Sigmoid colon (tissue), 7 donors: ENCODE results near the gene TSPAN1. TPM values are rescaled to one million over a fixed set of nuclear protein-coding genes. Genes with fewer than 3 reads are reported as not detected.
A peak's percentile ranks its signal among the peaks of the same experiment; 100 is the strongest.

Experiments used
- DNase-seq: peaks from one replicate; pipeline ENCODE4 v3.0.0-alpha.2; 2019
- H3K27ac ChIP-seq, 4 donors: fragments of 200-600 bp; sonication (generic); one replicate each; pipeline ENCODE4 v1.5.1; 2016 to 2019; ENCODE audit warnings: mild to moderate bottlenecking in 1 of 4
- H3K27me3 ChIP-seq, 3 donors: fragments of 200-600 bp; sonication (generic); one replicate each; pipeline ENCODE4 v1.5.1; 2019; ENCODE audit warnings: mild to moderate bottlenecking in 1 of 3
- H3K36me3 ChIP-seq, 4 donors: fragments of 200-600 bp; sonication (generic); one replicate each; pipeline ENCODE4 v1.5.1; 2016 to 2019
- H3K4me1 ChIP-seq, 4 donors: fragments of 200-600 bp; sonication (generic); one replicate each; pipeline ENCODE4 v1.5.1; 2017 to 2019
- H3K4me3 ChIP-seq, 4 donors: fragments of 200-600 bp; sonication (generic); one replicate each; pipeline ENCODE4 v1.5.1; 2017 to 2019; ENCODE audit warnings: mild to moderate bottlenecking in 2 of 4, moderate library complexity in 1 of 4
- H3K9me3 ChIP-seq, 4 donors: fragments of 200-600 bp in 3 of 4; sonication (generic) in 3 of 4; one replicate each; pipeline versions ENCODE4 v1.5.1 to v1.6.1; 2013 to 2019
- EP300 ChIP-seq, 4 donors: sonication (generic); formaldehyde crosslinking; IDR thresholded peaks; one replicate each; pipeline ENCODE4 v1.6.1; 2017; ENCODE audit warnings: antibody characterized with exemption in 4 of 4
- POLR2A ChIP-seq, 2 donors: fragments of 450-650 bp; IDR thresholded peaks; one replicate each; pipeline ENCODE4 v1.6.1; 2016; ENCODE audit warnings: antibody characterized with exemption in 2 of 2, mild to moderate bottlenecking in 2 of 2, moderate library complexity in 2 of 2
- POLR2AphosphoS5 ChIP-seq, 4 donors: sonication (generic); formaldehyde crosslinking; IDR thresholded peaks; one replicate each; pipeline ENCODE4 v1.6.1; 2017; ENCODE audit warnings: antibody characterized with exemption in 4 of 4
- WGBS, 2 donors: extraction: QIAGEN DNeasy Blood & Tissue Kit; methylation state at CpG; one replicate each; pipeline ENCODE4 v1.1.7; 2013; 5-methylcytosine and 5-hydroxymethylcytosine counted together
- intact Hi-C: fragments of 100-400 bp; cut with DNase I; formaldehyde crosslinking; loops from one replicate; pipeline ENCODE4 v1.15.1; 2023
- polyA plus RNA-seq, 3 donors: library from polyadenylated mRNA; stranded (reverse); fragments of 200-250 nt; gene quantifications; one replicate each; pipeline ENCODE4 v1.2.3, GENCODE V29; 2013
- total RNA-seq, 4 donors: library from RNA; depleted of rRNA; stranded (reverse); fragments of >200 nt; gene quantifications; one replicate each; pipeline ENCODE4 v1.1.0, GENCODE V29; 2016
- TF ChIP-seq, protein P1 (sequence below), 4 experiments: fragments of 450-650 bp in 3 of 4; fragments of 200-600 bp in 1 of 4; IDR thresholded peaks; one replicate each; pipeline ENCODE4 v1.5.1; 2016 to 2019; ENCODE audit warnings: antibody characterized with exemption in 4 of 4, mild to moderate bottlenecking in 3 of 4, moderate library complexity in 2 of 4
- donor health status: healthy with polysubstance abuse.
- donor health status: Bipolar disorder and iron deficiency.
- donor health status: healthy.

Gene TSPAN1
- total and polyA plus RNA-seq, 7 donors: 0.95 to 1,233 (median 8.9) TPM

DNA sequence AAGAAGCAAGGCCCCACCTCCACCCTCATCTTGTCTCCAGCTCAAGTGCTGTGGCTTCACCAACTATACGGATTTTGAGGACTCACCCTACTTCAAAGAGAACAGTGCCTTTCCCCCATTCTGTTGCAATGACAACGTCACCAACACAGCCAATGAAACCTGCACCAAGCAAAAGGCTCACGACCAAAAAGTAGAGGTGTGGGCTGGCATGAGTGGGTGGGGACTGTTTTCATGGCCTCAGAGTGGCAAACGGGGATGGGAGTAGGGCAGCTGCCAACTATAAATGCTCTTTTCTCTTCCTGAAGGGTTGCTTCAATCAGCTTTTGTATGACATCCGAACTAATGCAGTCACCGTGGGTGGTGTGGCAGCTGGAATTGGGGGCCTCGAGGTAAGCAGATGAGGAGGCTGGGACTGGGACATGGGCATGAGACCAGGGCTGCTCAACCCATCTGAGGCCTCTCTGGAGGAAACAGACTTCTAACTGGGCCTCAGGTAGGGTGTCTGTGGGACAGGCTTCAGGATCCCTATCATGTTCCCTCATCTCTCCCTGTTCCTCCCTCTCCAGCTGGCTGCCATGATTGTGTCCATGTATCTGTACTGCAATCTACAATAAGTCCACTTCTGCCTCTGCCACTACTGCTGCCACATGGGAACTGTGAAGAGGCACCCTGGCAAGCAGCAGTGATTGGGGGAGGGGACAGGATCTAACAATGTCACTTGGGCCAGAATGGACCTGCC, 10.2 kb downstream of the TSPAN1 start:
- H3K4me3 ChIP-seq: no peak overlapping the region
- TF ChIP-seq EP300 (IDR thresholded peaks at IDR 0.05) (no peak), POLR2A (IDR thresholded peaks at IDR 0.05) (no peak), POLR2AphosphoS5 (IDR thresholded peaks at IDR 0.05) (no peak)
- TF ChIP-seq, protein P1, sequence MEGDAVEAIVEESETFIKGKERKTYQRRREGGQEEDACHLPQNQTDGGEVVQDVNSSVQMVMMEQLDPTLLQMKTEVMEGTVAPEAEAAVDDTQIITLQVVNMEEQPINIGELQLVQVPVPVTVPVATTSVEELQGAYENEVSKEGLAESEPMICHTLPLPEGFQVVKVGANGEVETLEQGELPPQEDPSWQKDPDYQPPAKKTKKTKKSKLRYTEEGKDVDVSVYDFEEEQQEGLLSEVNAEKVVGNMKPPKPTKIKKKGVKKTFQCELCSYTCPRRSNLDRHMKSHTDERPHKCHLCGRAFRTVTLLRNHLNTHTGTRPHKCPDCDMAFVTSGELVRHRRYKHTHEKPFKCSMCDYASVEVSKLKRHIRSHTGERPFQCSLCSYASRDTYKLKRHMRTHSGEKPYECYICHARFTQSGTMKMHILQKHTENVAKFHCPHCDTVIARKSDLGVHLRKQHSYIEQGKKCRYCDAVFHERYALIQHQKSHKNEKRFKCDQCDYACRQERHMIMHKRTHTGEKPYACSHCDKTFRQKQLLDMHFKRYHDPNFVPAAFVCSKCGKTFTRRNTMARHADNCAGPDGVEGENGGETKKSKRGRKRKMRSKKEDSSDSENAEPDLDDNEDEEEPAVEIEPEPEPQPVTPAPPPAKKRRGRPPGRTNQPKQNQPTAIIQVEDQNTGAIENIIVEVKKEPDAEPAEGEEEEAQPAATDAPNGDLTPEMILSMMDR (IDR thresholded peaks at IDR 0.05): no peak
- H3K9me3 ChIP-seq: no peaks in the 10 kb centered on the region
- DNase-seq: no peak
- no peak overlapping the region for H3K27ac ChIP-seq
- WGBS, 2 donors: 66 to 69% methylated on average over 7 of the region's 7 CpGs
- H3K36me3 ChIP-seq: peaks cover 0 to 26% (median 9%) of the 10 kb centered on the region in 4 donors
- intact Hi-C loops: no loop called here
- H3K27me3 ChIP-seq: no peaks in the 10 kb centered on the region
- H3K4me1 ChIP-seq: peaks cover 0 to 16% (median 5%) of the 10 kb centered on the region in 4 donors

DNA sequence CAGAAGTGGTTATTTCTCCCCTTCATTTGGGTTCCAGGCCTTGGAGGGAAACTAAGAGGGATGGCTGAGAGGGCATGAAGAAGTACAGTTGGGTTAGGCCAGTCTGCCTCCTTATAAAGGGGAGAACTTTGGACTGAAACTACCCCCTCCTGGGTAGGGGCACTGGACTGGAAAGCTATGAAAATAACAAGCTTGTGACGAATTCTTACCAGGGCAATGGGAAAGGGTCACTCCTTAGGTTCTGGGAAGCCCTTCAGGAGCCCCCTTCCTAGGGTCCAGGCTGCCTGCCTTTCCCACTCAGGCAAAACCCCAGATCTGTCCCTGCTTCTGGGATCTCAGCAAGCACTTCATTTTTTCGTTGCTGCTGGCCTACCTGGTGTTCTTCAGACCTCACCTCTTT, 11.2 kb downstream of the TSPAN1 start:
- Histone ChIP-seq H3K27me3 (no peaks in the 10 kb centered on the region), H3K4me1 (peaks cover 0 to 16% (median 5%) of the 10 kb centered on the region in 4 donors), H3K9me3 (no peaks in the 10 kb centered on the region), H3K27ac (no peak overlapping the region), H3K36me3 (peaks cover 0 to 36% (median 15%) of the 10 kb centered on the region in 4 donors), H3K4me3 (no peak overlapping the region)
- TF ChIP-seq POLR2A (IDR thresholded peaks at IDR 0.05) (no peak), POLR2AphosphoS5 (IDR thresholded peaks at IDR 0.05) (no peak), EP300 (IDR thresholded peaks at IDR 0.05) (no peak)
- TF ChIP-seq, protein P1 (IDR thresholded peaks at IDR 0.05): no peak
- no peak for DNase-seq
- 84 to 87% methylated on average over 2 of the region's 2 CpGs for WGBS, 2 donors
- intact Hi-C loops: no loop called here

DNA sequence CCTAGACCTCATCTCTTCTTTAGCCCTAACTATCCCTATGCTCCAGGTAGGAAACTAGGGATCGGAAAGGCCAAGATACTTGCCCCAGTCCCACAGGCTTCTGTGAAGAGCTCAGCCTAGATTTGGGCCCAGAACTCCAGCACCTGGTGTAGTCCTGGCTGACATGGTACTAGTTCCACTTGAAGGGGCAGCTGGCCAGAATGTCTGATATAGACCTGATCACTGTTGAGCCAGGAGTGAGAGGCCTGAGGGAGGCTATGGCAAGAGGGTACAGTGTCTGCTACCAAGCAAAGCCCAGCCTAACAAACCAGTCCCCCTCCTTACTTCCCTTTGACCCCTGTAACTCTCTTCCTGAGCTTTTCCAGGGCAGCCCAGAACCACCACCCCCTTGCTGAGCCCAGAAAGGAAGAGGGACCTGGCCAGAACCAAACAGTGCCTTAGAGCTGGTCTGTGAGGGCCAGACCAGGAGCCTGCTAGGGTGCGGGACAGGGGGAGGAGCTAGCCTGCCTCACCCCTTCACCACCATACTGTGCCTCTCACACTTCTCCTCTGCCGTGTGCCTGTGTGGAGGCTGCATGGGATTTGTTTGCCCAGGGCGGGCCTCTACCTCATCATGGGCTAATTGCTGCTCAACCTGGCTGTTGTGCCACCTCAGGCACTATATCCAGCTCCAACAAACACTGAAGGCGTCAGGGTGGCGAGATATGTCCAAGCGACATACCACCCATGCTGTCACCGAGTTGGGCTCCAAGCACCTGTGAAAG, 12.4 kb downstream of the TSPAN1 start:
- Histone ChIP-seq H3K36me3 (peaks cover 0 to 48% (median 20%) of the 10 kb centered on the region in 4 donors), H3K27ac (no peak overlapping the region), H3K27me3 (no peaks in the 10 kb centered on the region), H3K4me3 (no peak overlapping the region), H3K9me3 (no peaks in the 10 kb centered on the region), H3K4me1 (peaks cover 0 to 16% (median 5%) of the 10 kb centered on the region in 4 donors)
- no peak for DNase-seq
- TF ChIP-seq EP300 (IDR thresholded peaks at IDR 0.05) (no peak), POLR2A (IDR thresholded peaks at IDR 0.05) (peak in 1 of 2 donors; percentile 33)
- 30 to 77% methylated on average over 8 of the region's 8 CpGs for WGBS, 2 donors
- intact Hi-C loops: no loop called here

DNA sequence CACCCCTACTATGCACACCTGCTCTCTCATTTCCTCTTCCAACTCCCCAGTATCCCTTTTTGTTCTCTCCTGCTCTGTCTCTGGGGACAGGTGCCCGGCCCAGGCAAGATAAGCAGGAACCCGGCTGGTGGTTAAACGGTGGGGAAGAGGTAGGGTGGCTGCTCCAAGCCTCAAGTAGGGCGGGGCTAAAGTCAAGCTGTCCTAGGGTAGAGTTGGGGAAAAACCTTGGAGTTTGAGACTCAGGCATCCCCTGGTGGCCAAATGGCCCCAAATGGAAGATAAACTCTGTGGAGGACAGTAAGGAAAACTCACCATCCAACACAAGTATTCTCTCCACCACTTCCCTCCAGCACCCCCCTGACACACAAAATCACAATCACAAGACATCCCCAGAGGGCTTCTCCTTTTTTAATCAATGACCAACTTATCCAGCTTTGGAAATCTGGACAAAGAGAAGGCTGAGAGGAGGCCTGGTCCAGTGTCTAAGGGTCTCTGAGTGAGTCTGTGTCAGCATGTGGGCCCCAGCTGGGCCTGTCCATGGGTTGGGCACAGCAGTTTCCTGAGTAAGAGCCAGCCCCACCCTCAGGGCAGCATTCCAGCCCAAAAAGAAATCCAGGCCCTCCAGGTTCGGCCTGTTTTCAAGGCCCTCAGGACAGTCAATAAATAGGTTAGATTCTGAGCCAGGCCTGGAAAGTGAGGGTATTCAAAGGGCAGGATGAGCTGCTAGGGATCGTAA, 13.6 kb downstream of the TSPAN1 start:
- H3K36me3 ChIP-seq: peaks cover 8 to 60% (median 28%) of the 10 kb centered on the region in 4 donors
- 22 to 68% methylated on average over 6 of the region's 6 CpGs for WGBS, 2 donors

More for the DNA sequence above, 13.6 kb downstream of the TSPAN1 start:
- Histone ChIP-seq H3K4me3 (no peak overlapping the region), H3K4me1 (peaks cover 0 to 7% (median under 1%) of the 10 kb centered on the region in 4 donors), H3K27me3 (no peaks in the 10 kb centered on the region), H3K9me3 (no peaks in the 10 kb centered on the region), H3K27ac (peak overlapping the region in 2 of 4 donors; percentile 13 to 32)
- TF ChIP-seq, protein P1 (IDR thresholded peaks at IDR 0.05): no peak
- TF ChIP-seq EP300 (IDR thresholded peaks at IDR 0.05) (no peak), POLR2A (IDR thresholded peaks at IDR 0.05) (no peak), POLR2AphosphoS5 (IDR thresholded peaks at IDR 0.05) (no peak)
- no peak for DNase-seq
- intact Hi-C loops: no loop called here
